Measurements from ENCODE around the gene PSMB5. TPM values are rescaled to one million over a fixed set of nuclear protein-coding genes. Genes with fewer than 3 reads are reported as not detected.

The PSMB5 gene
- total RNA-seq, 1 donor from 2014 or later, result 73.6 TPM

DNA sequence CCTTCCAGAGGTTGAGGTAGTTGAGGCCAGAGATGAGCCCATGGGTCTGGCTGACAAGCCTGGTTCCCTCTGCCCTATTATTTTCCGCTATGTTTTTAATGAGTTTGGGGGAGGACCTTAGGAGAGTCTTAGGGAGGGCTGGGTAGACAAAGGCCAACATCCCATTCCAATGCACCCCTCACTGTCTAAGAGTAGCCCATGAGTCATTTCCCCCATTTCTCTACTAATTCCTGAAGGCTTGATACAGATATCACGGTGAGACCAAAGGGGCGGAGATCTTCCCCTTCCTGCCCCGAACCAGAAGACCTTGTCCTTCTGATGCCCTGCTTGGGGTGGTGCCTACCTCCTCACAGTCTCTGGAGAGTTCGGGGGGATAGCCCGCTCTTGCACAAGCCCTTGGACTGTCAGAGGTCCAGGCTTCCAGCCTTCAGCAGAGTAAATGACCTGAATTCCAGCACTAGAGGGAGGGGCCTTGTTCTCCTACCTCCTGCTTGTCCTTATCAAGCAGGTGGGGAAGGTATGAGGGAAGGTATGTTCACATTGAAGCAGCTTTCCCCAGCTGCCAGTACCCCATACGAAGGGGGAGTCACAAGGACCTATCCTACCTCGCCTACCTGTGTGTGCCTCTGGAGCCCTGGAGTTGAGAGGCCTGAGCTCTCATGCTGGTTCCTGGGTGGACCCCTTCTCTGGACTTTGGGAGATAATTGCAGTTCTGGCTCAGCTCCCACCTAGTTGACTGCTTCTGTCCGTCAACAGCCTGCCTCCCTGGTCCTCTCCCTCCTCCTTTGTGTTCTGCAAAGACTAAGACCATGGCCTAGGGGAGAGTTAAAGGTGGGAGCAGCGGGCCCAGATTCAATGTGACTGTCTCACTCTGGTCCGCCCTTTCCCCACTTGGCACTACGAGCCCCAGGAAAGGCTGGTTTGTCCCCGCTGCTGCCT is 11.0 kb upstream of the PSMB5 start:
- intact Hi-C loops (cut with micrococcal nuclease), result no loop called here

- intact Hi-C loops (cut with micrococcal nuclease), result no loop called here
These were observed 10.1 kb upstream of the PSMB5 start for GRCh38 chr14:23044840-23045239.

- intact Hi-C loops (cut with micrococcal nuclease), result no loop called here
These were observed 9.1 kb upstream of the PSMB5 start for GRCh38 chr14:23043754-23044153.

- intact Hi-C loops (cut with micrococcal nuclease), result no loop called here
These were observed 8.4 kb upstream of the PSMB5 start for GRCh38 chr14:23043145-23043544.

- intact Hi-C loops (cut with micrococcal nuclease), result no loop called here
These were observed 7.7 kb upstream of the PSMB5 start, which contains the start of gene PSMB11 for GRCh38 chr14:23042162-23042965. PSMB11 (plus strand) TSS chr14:23042212; CDS start chr14:23042226, 14 bp downstream.

GRCh38 chr14:23041729-23042128 is 7.0 kb upstream of the PSMB5 start:
- intact Hi-C loops (cut with micrococcal nuclease), result no loop called here

- intact Hi-C loops (cut with micrococcal nuclease), result no loop called here
These were observed 5.4 kb upstream of the PSMB5 start for GRCh38 chr14:23040100-23040499.

- intact Hi-C loops (cut with micrococcal nuclease), result loop anchor here (1.0 to 10.0 kb wide), 7 partner anchors 28 to 1561 kb away; partner anchors contain the start of genes ACIN1, C14orf119, PABPN1 and PRMT5
These were observed 824 bp upstream of the PSMB5 start for GRCh38 chr14:23035303-23036144.

DNA sequence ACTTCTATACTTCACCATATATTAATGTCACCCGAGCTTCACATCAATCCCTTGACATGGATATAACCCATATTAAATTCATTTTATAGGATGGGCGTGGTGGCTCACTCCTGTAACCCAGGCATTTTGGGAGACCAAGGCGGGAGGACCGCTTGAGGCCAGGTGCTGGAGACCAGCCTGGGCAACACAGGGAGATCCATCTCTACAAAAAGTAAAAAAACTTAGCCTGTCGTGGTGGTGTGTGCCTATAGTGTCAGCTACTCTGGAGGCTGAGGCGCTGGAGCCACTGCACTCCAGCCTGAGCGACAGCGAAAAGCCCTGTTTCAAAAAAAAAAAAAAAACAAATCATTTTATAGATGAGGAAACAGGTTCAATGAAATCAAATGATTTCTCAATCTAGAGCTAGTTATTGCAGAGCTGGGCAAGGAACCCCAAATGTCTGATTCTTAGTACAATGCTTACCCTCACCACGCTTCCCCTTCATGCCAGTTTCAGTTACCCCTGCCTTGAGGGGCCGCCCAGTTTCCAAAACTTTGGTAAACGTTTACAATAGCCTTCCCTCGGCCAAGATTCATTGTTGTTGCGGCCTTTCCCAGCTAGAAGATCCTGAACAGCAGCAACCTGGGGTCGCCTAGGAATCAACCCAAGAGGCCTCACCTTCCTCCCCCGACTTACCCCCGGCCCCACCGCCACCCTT is 751 bp downstream of the PSMB5 start:
- intact Hi-C loops (cut with micrococcal nuclease), result loop anchor here (1.0 to 10.0 kb wide), 8 partner anchors 22 to 1559 kb away; partner anchors contain the start of genes DAD1, HAUS4, HOMEZ and LRP10

DNA sequence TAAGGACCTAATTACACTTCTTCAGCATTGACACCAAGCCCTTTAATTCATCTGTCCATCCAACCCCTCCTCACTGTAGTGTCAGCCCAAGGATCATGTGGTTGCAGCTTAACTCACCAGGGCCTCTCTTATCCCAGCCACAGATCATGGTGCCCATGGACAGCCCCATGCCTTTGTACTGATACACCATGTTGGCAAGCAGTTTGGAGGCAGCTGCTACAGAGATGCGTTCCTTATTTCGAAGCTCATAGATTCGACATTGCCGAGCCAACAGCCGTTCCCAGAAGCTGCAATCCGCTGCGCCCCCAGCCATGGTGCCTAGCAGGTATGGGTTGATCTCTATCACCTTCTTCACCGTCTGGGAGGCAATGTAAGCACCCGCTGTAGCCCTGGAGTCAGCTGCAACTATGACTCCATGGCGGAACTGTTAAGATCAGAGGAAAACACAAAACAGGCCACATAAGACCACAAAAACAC is 1.4 kb downstream of the PSMB5 start:
- intact Hi-C loops (cut with micrococcal nuclease), result loop anchor here (10.0 kb wide), 1 partner anchor 1558 kb away; the partner anchor contains the start of genes RAB2B and TOX4

- intact Hi-C loops (cut with micrococcal nuclease), result loop anchor here (10.0 kb wide), 1 partner anchor 1556 kb away; the partner anchor contains the start of genes RAB2B and TOX4
These were observed 3.8 kb downstream of the PSMB5 start for GRCh38 chr14:23030936-23031335.

DNA sequence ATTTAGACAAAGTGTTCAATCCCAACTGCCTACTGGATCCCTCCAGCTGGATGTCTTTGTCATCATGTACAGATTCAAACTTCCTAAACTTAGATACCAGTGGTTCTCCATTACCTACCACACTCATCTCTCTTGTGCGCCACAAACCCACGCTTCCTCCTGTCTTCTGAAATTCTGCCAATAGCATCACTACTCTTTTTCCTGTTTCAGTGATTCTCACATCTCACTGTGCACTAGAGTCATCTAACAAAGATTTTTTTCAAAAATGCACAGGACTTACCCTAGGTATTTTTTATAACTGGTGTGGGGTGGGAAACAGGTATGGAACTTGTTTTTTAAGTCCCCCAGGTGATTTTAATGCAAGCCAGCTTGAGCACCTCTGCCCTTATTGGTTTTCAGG is 5.9 kb downstream of the PSMB5 start:
- intact Hi-C loops (cut with micrococcal nuclease), result no loop called here

DNA sequence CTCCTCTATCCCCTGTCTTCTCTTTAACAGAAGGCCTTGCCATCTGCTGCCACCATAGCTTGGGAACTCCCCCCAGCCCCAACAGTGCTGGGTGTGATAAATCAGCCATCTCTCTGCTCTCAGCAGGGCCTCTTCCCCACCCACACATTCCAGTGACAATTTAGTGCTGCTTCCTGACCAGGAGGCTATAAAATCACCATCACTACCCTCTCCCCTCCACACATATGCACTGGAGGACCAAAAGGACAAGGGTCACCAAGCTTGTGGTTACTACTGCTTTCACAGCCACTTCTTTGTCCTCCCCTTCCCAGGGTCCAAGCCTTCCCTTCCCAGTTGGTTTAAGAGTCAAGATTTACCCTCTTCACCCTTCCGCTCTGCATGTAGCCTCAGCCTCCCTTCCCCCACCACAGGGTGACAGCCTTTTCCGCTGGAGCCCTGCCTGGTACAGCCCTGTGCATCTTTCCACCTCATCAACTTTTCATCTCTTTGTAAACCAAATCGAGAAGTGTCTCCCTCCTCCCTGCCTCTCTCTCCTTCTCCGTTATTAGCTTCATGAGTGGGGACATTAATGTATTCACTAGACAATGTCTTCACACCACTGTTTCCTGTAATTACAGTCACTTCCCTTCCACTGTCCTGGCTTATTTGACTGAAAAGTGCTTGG is 9.4 kb downstream of the PSMB5 start:
- intact Hi-C loops (cut with micrococcal nuclease), result no loop called here

DNA sequence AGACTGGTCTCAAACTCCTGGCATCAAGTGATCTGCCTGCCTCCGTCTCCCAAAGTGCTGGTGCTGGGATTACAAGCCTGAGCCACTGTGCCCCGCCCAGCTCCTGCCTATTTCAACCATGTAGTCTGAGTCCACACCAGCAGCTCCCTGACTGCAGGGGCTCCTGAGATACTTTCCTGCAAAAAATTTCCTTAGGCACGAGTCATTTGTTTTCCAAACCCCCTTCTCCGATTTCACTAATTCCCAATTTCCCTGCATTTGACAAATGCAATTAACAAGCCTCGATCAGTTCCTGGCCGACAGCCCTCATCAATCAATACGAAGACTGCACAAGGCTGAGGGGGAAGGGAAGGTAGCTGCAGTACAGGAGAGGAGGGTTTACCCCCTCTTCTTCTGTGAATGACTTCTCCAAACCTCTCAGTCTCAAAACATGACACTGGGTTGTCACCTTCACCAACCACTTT is 10.1 kb downstream of the PSMB5 start:
- intact Hi-C loops (cut with micrococcal nuclease), result no loop called here

DNA sequence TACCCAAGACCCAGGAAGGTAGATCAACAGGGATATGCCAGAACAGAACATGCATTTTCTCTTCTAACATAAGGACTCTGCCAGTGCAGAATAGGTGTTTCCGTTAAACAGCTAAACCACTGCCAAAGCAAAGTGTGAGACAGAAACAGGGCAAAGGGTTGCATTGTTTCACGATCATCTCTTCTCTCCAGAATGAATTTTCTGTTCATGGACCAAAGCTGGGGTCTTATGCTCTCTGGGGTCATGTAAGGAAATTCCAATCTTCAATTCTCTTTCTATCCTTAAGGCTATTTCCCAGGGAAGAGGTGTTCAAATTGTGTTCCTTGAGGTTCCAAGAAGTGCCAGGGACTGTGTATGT is 10.9 kb downstream of the PSMB5 start:
- intact Hi-C loops (cut with micrococcal nuclease), result no loop called here

DNA sequence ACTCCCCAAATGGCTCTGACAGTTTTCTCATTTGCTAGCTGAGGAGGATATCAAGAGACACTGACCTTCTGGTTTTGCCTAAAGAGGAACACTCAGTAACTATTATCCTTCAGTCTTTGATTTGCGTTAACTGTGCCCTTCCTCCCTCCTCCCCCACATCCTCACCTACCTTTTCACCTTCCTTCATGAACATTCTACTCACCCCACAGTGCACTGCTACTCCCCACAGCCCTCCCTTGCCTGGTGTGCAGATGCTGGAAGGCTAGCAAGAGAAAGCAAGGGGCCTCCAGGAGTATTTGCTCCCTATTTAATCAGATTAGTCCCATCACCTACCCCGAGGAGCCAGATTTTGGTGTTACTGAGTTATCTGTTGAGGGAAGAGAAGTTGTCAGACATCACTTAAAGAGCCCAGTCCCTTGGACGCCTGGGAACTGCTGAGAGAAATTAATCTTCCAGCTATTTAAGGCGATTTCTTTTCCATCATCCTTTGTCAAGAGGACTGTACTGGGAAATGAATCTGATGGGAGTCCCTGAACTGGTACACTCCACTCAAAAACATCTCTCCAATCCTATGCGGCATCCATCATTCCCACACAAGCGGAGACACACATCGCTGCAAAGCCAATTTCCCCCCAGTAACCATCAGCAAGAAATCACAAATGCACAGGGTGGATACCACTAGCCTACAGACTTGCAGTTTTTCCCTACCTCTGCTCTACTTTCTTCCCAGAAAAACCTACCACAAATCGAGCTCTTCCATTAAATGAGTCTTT is 11.5 kb downstream of the PSMB5 start:
- intact Hi-C loops (cut with micrococcal nuclease), result no loop called here

DNA sequence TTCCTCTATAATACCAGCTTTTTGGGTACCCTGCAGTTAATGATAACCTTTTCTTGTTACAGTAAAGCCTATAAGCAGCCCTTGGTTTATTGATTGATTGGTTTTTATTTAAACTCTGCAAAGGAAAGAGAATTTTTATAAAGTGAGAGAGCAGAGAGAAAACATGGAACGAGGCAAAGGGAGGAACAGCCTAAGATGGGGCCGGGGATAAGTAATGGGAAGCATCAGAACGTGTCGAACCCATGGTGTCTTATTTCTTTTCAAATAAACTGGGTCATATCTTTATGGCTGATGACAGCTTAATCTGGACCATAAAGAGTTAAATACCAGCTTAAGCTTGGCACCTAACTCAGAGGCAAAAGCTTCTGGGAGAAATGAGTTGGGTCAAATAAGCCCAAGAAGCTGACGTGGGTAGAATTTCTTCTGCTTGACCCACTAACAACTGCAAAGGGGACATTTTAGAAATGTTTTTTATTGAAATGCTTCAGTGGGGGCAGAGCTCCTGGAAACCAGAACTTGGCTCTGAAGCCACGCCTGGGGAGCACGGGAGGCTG is 12.7 kb downstream of the PSMB5 start:
- intact Hi-C loops (cut with micrococcal nuclease), result no loop called here

DNA sequence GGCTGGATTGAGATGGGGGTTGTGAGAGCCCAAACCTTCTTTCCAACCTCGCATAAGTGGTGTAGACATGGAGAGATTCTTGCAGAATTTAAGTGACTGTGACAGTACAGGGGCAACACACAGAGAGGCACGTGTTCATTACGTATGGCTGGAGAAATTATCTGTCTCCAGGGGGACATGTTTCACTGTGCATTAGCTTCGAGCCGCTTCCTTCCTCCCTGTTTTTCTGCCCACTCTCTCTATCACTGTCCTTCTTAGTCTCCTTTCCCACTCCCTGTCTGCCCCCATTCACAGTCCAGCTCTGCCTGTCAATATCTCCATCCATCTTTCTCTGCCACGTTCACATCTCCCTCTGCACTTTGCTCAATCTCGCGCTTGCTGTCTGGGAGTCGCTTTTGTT is 13.3 kb downstream of the PSMB5 start:
- intact Hi-C loops (cut with micrococcal nuclease), result no loop called here
